ENCODE measurements around the gene NPR1.
A peak's percentile ranks its signal among the peaks of the same experiment; 100 is the strongest.
"Not testable (repeated sequence)": the region's sequence is repeated elsewhere in the genome, so short reads cannot be mapped to it uniquely, and the experiment has no call there.

Gene NPR1

GRCh38 chr1:153698923-153699714 lies 20.6 kb downstream of the NPR1 start:
- in situ Hi-C loops (cut with HindIII; ENCODE audit: low pct_ligation_motif_present, low pct_unique_long_range_greater_than_20kb, low sequenced_read_pairs) = no loop called here
- no peak for DNase-seq

- in situ Hi-C loops (cut with HindIII; ENCODE audit: low pct_ligation_motif_present, low pct_unique_long_range_greater_than_20kb, low sequenced_read_pairs) = no loop called here
- no peak for DNase-seq
Measured at GRCh38 chr1:153699768-153700167, 21.3 kb downstream of the NPR1 start.

- no peak for DNase-seq
- in situ Hi-C loops (cut with HindIII; ENCODE audit: low pct_ligation_motif_present, low pct_unique_long_range_greater_than_20kb, low sequenced_read_pairs) = no loop called here
Measured at GRCh38 chr1:153705484-153705883, 27.0 kb downstream of the NPR1 start.

- in situ Hi-C loops (cut with HindIII; ENCODE audit: low pct_ligation_motif_present, low pct_unique_long_range_greater_than_20kb, low sequenced_read_pairs) = no loop called here
Measured at GRCh38 chr1:153711026-153711425, 32.5 kb downstream of the NPR1 start.

GRCh38 chr1:153716211-153716610 lies 37.7 kb downstream of the NPR1 start:
- in situ Hi-C loops (cut with HindIII; ENCODE audit: low pct_ligation_motif_present, low pct_unique_long_range_greater_than_20kb, low sequenced_read_pairs); DNase-seq: not testable (repeated sequence)

More at GRCh38 chr1:153711026-153711425, 32.5 kb downstream of the NPR1 start:
- DNase-seq = no peak

- in situ Hi-C loops (cut with HindIII; ENCODE audit: low pct_ligation_motif_present, low pct_unique_long_range_greater_than_20kb, low sequenced_read_pairs) = no loop called here
- no peak for DNase-seq
Measured at GRCh38 chr1:153717330-153717729, 38.8 kb downstream of the NPR1 start.

- in situ Hi-C loops (cut with HindIII; ENCODE audit: low pct_ligation_motif_present, low pct_unique_long_range_greater_than_20kb, low sequenced_read_pairs) = no loop called here
- no peak for DNase-seq
Measured at GRCh38 chr1:153723687-153724086, 45.2 kb downstream of the NPR1 start.

GRCh38 chr1:153724634-153725033 lies 46.1 kb downstream of the NPR1 start:
- in situ Hi-C loops (cut with HindIII; ENCODE audit: low pct_ligation_motif_present, low pct_unique_long_range_greater_than_20kb, low sequenced_read_pairs); DNase-seq: not testable (repeated sequence)

- in situ Hi-C loops (cut with HindIII; ENCODE audit: low pct_ligation_motif_present, low pct_unique_long_range_greater_than_20kb, low sequenced_read_pairs) = no loop called here
- peak; percentile 100 for DNase-seq
Measured at GRCh38 chr1:153727463-153728304, 49.2 kb downstream of the NPR1 start, which contains the start of gene INTS3. TSS of gene INTS3 (plus strand) at chr1:153728050. CDS start at chr1:153728635, 585 bp downstream.

GRCh38 chr1:153728305-153729066 lies 50.0 kb downstream of the NPR1 start:
- peak; percentile 48 for DNase-seq
- in situ Hi-C loops (cut with HindIII; ENCODE audit: low pct_ligation_motif_present, low pct_unique_long_range_greater_than_20kb, low sequenced_read_pairs) = no loop called here

GRCh38 chr1:153730468-153730988 lies 52.0 kb downstream of the NPR1 start:
- in situ Hi-C loops (cut with HindIII; ENCODE audit: low pct_ligation_motif_present, low pct_unique_long_range_greater_than_20kb, low sequenced_read_pairs) = no loop called here
- no peak for DNase-seq

- in situ Hi-C loops (cut with HindIII; ENCODE audit: low pct_ligation_motif_present, low pct_unique_long_range_greater_than_20kb, low sequenced_read_pairs) = no loop called here
- no peak for DNase-seq
Measured at GRCh38 chr1:153733970-153734369, 55.5 kb downstream of the NPR1 start.

GRCh38 chr1:153734396-153735089 lies 56.1 kb downstream of the NPR1 start:
- in situ Hi-C loops (cut with HindIII; ENCODE audit: low pct_ligation_motif_present, low pct_unique_long_range_greater_than_20kb, low sequenced_read_pairs) = no loop called here
- peak; percentile 38 for DNase-seq

- in situ Hi-C loops (cut with HindIII; ENCODE audit: low pct_ligation_motif_present, low pct_unique_long_range_greater_than_20kb, low sequenced_read_pairs) = no loop called here
Measured at GRCh38 chr1:153735090-153735420, 56.6 kb downstream of the NPR1 start.

GRCh38 chr1:153741986-153742385 lies 63.5 kb downstream of the NPR1 start:
- in situ Hi-C loops (cut with HindIII; ENCODE audit: low pct_ligation_motif_present, low pct_unique_long_range_greater_than_20kb, low sequenced_read_pairs) = no loop called here
- DNase-seq = no peak

More at GRCh38 chr1:153735090-153735420, 56.6 kb downstream of the NPR1 start:
- no peak for DNase-seq

GRCh38 chr1:153742411-153743142 lies 64.1 kb downstream of the NPR1 start:
- in situ Hi-C loops (cut with HindIII; ENCODE audit: low pct_ligation_motif_present, low pct_unique_long_range_greater_than_20kb, low sequenced_read_pairs) = no loop called here
- peak; percentile 96 for DNase-seq

Data from ACHN (cell line).